Activated T-helper 1 cell treated with Interleukin-2 at 50 U/mL for 16 hours (primary cell): ENCODE results near the gene MOSPD3.

ENCODE experiments used
- DNase-seq: peaks from one replicate; pipeline ENCODE4 v3.0.0-alpha.2; 2020; ENCODE audit warnings: low read depth

Gene MOSPD3

DNA sequence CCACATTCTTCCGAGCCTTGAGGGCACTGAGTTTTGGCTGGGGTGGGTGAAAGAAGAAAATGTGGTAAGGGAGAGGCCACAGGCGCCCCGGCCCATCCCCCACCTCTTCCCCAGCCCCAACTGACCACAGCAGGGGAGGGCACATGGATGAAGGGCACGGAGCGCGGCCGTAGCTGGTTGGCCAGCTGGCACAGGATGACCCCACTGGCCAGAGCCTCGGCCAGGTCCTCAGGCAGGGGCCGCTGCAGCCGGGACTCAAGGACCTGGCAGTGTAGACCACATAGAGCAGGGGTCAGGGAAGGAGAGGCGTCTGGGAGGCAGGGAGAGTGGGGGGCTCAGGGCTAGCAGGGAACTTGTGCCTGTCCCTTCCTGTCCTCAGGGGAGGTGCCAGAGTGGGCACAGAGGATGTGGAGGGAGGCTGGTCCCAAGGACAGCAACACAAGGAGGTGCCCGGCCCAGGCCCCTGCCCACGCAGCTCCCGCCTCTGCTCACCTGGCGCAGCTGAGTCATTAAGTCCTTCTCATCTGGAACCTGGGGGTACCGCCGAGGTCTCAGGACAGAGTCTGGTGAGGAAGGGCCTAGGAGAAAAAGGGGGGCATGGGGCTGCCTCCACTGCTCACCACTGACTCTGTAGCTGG is 36.5 kb upstream of the MOSPD3 start:
- DNase-seq, result no peak

DNA sequence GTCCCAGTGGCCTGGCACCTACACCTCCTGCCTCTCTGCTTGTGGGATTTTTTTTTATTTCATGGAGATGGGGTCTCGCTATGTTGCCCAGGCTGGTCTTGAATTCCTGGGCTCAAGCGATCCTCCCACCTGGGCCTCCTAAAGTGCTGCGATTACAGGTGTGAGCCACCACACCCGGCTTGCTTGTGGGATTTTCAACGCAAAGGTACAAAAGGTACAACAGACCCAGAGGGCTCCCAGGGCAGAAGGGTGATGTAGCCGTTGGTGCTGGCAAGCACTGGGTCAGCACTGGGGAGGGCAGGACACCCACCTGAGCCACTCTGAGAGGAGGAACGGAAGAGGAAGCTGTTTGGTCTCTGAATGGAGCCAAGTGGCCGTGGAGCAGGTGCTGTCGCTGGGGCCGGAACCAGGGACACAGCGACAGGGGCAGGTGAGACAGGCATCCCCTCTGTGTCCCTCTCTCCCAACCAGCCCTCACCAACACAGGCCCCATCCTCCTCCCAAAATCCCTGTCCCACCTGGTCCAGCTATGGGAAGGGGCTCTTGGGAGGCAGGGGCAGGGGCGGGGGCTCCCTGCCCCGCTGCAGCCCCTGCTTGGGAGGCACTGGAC is 35.9 kb upstream of the MOSPD3 start:
- DNase-seq, result no peak

- no peak for DNase-seq
These were observed 35.2 kb upstream of the MOSPD3 start for GRCh38 chr7:100577103-100577502.

GRCh38 chr7:100577507-100577906 is 34.8 kb upstream of the MOSPD3 start:
- no peak for DNase-seq

DNA sequence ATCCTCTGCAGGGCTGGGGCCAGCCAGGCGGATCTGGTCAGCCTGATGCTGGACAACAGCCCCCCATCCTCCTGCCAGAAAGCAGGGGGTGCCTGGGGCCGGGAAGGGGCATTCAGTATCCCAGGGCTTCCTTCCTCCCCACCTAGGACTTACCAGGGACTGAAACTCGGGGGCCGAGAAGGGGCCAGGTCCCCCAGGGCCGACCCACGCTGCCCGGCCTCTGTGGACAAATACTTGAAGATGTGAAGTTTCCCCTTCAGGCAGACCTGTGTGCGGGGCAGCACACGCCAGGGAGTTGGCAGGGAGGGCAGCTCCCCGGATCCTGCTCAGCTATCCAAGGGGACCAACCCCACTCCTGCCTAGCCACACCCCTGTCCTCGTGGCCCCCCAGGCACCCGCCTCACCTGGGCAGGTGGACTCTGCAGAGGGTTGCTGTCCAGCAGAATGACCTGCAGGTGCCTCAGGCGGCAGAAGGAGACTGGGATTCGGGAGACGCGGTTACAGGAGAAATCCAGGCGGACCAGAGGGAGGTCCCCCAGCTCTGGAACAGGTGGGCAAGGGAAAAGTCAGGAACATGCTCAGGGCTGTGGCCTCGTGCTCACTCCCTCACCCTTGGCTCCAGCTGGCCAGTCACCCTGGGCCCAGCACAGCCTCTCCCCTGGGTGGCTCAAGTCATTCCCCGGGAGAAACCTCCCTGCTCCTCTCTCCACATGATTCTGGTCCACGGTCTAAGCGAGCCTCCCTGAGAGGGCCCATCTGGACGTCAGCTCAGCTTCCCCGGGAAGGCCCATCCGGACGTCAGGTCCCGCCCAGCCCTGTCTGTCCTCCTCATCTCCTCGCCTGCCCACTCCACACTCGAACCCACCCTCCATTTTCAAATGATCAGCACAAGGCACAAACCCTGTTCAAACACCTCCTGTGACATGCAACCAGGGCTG is 33.8 kb upstream of the MOSPD3 start:
- DNase-seq, result no peak

GRCh38 chr7:100580466-100581283 is 31.7 kb upstream of the MOSPD3 start:
- no peak for DNase-seq

DNA sequence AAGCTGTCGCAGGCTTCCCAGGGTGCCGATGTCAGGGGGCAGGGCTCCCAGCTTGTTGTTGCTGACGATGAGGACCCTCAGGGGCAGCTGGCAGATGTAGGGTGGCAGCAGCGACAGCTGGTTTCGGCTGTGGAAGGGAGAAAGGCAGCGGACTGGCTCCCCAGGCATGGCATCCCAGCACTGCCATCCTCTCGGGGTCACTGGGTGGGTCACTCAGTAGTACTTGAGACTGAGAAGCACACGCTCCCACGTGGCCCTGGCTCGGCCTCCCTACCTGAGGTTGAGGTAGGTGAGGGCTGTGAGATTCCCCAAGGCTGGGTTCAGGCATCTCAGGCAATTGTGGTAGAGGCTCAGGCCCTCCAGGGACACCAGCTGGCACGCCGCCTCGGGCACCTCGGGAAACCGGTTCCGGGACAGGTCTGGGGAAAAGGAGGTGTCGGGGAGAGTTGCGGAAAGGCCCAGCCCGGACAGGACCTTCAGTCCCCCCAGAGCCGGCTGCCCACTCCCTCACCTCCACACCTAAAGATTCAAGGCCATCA is 30.2 kb upstream of the MOSPD3 start:
- no peak for DNase-seq

- no peak for DNase-seq
These were observed 29.7 kb upstream of the MOSPD3 start for GRCh38 chr7:100582650-100583049.

GRCh38 chr7:100583132-100584053 is 28.9 kb upstream of the MOSPD3 start:
- DNase-seq, result peak; percentile 56

DNA sequence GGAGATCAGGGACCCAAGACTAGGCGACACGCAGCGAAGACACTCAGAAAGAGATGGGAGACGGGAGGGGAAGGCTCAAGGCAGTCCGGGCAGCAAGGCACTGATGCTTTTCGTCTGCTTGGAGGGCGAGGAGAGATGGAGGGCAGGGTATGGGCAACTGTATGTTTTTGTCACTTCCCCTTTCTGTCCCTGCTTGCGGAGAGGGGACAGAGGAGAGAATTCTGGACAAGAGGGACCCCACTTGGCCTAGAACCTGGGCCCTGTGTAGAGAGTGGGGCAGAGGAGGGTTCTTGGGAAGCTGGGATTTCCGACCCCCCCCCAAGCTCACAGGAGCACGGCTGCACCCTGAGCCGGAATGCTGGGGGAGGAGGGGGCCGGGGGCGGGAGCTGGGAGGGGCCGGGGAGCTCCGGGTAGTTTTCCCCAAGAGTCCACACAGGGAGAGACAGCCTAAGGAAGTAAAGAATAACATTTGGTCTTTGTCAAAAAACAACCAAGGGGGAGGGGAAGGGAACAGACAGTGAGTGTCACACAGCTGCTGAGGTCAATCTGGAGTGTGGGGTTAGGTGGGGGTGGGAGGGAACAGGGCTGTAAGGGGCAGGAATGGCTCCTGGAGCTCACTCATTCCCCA is 28.2 kb upstream of the MOSPD3 start:
- DNase-seq, result no peak

- no peak for DNase-seq
These were observed 27.4 kb upstream of the MOSPD3 start for GRCh38 chr7:100584683-100585510.

- peak; percentile 55 for DNase-seq
These were observed 26.7 kb upstream of the MOSPD3 start, which contains the start of gene LRCH4 for GRCh38 chr7:100585511-100586265. TSS of gene LRCH4 (minus strand) at chr7:100586129. CDS start at chr7:100586100, 29 bp downstream.

- DNase-seq, result peak; percentile 99
These were observed 25.9 kb upstream of the MOSPD3 start, which contains the start of gene FBXO24 for GRCh38 chr7:100586266-100587025. TSS of gene FBXO24 (plus strand) at chr7:100586328. CDS start at chr7:100586626, 298 bp downstream.

DNA sequence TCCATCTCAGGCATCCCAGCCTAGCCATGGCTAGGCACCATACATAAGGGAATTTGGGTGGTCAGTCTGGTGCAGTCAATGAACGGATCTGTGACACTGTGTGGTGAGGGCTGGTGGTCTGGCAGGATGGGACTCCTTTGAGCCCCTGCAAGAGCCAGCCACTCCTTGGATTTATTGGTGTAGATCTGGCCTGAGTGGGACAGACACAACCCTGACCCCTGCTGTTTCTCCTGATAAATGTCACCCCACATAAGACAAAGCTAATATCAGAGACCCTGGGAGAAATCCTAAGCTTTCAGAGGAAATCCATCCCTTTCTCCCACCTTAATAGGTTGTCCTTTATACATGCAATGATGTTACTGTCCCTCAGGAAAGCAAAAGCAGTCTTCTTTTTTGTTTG is 23.9 kb upstream of the MOSPD3 start:
- DNase-seq, result no peak

DNA sequence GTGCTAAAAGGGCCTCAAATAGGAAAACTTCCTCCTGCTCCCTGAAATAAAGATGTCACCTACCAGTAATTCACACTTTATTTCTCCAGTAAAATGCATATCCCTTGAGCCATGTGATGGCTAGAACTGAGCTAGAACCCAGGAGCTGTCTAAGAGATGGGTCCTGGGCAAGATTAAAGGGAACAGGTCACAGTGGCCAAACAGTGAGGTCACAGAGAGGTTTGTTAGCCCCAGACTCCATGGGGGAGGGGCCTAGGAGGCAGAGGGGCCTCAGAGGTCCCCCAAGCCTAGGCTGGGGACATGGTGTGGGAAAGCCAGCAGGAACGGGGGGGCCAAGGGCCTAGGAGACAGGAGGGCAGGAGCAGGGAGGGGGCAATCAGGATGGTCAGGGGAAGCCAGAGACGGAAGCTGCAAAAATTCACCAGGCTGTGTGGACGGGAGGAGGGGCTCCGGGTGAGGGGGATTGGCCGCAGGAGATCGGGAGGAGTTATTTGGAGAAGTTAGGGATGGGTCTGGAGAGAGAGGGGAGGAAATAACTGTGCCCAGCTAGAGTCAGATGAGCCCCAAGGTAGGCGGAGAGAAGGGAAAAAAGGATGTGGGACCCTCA is 22.9 kb upstream of the MOSPD3 start:
- no peak for DNase-seq

DNA sequence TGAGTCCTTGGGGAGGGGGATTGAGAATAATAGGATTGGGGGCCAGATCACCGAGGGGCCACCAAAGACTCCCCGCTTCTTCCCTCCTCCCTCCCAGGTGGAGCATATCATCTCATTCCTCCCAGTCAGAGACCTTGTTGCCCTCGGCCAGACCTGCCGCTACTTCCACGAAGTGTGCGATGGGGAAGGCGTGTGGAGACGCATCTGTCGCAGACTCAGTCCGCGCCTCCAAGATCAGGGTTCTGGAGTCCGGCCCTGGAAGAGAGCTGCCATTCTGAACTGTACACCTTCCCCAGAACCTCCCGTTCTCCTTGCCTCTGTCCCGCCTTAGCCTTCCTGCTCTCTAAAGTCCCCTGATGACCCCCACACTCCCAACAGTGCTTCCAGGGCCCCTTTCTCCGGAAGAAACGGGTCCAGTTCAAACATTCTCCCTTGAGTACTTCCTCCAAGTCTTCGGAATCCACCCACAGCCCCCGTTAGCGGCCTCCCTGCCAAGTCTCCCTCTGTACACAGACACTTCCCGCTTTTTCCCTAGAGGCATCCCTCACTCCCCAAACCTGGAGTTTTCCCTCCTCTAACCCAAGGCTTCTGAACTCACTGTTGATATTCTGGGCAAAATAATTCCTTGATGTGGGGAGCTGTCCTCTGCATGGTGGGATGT is 22.1 kb upstream of the MOSPD3 start:
- DNase-seq, result no peak

DNA sequence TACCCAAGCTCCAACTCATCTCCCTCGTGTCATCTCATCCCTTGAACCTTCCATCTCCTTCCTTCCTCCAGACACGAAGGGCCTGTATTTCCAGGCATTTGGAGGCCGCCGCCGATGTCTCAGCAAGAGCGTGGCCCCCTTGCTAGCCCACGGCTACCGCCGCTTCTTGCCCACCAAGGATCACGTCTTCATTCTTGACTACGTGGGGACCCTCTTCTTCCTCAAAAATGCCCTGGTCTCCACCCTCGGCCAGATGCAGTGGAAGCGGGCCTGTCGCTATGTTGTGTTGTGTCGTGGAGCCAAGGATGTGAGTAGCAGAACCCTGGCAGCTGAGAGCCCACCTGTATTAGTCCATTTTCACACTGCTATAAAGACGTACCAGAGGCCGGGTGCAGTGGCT is 20.7 kb upstream of the MOSPD3 start:
- DNase-seq, result no peak
